ENCODE measurements around the gene LRFN2.

The LRFN2 gene

GRCh38 chr6:40427196-40427595, 160.0 kb downstream of the LRFN2 start:
- TF ChIP-seq CTCF (IDR thresholded peaks at IDR 0.05): no peak
- no peak for TF ChIP-seq ZFX (IDR thresholded peaks at IDR 0.05; ENCODE audit: borderline replicate concordance)
- H3K27ac ChIP-seq: no peak overlapping the region

GRCh38 chr6:40426346-40427066, 160.7 kb downstream of the LRFN2 start:
- TF ChIP-seq CTCF (IDR thresholded peaks at IDR 0.05) (no peak), ZFX (IDR thresholded peaks at IDR 0.05; ENCODE audit: borderline replicate concordance) (no peak)
- H3K27ac ChIP-seq: no peak overlapping the region

GRCh38 chr6:40425192-40425919, 161.8 kb downstream of the LRFN2 start:
- TF ChIP-seq CTCF (IDR thresholded peaks at IDR 0.05): no peak
- no peak overlapping the region for H3K27ac ChIP-seq

GRCh38 chr6:40422046-40422445, 165.1 kb downstream of the LRFN2 start:
- no peak overlapping the region for H3K27ac ChIP-seq
- TF ChIP-seq ZFX (IDR thresholded peaks at IDR 0.05; ENCODE audit: borderline replicate concordance): no peak
- TF ChIP-seq CTCF (IDR thresholded peaks at IDR 0.05): no peak

- no peak overlapping the region for H3K27ac ChIP-seq
- TF ChIP-seq CTCF (IDR thresholded peaks at IDR 0.05) (no peak), ZFX (IDR thresholded peaks at IDR 0.05; ENCODE audit: borderline replicate concordance) (no peak)
Observed at GRCh38 chr6:40419946-40420728, 167.0 kb downstream of the LRFN2 start.

GRCh38 chr6:40419377-40419776, 167.8 kb downstream of the LRFN2 start:
- no peak overlapping the region for H3K27ac ChIP-seq
- no peak for TF ChIP-seq ZFX (IDR thresholded peaks at IDR 0.05; ENCODE audit: borderline replicate concordance)
- TF ChIP-seq CTCF (IDR thresholded peaks at IDR 0.05): no peak

Measured in 22Rv1 (cell line).